ENCODE measurements around the gene MPC2. TPM values are rescaled to one million over a fixed set of nuclear protein-coding genes. Genes with fewer than 3 reads are reported as not detected.

The MPC2 gene
- 44.7 and 68.2 TPM in 2 replicates for total RNA-seq (2014; rRNA removed; shearing (Covaris generic); ENCODE audit: low replicate concordance)

- Histone ChIP-seq H3K4me1 (ENCODE audit: low read length) (peaks cover 32% of the 10 kb centered on the region), H3K9me2 (replicated peaks; ENCODE audit: insufficient read depth, low read length) (no peaks in the 10 kb centered on the region), H3K9ac (ENCODE audit: low read length) (peak within 1 kb of the TSS; percentile 83), H3K9me3 (ENCODE audit: low read length) (no peaks in the 10 kb centered on the region), H3K4me3 (ENCODE audit: low read length) (peak within 1 kb of the TSS; percentile 77), H3K4me2 (ENCODE audit: low read depth, low read length, poor library complexity, severe bottlenecking) (peak within 1 kb of the TSS; percentile 92), H3K36me3 (ENCODE audit: insufficient read depth, low read length) (peaks cover 12% of the 10 kb centered on the region), H3K27ac (ENCODE audit: low read length) (peak within 1 kb of the TSS; percentile 91), H4K20me1 (ENCODE audit: insufficient read depth, low read depth, low read length) (no peaks in the 10 kb centered on the region), H2AFZ (ENCODE audit: low read length) (peak within 1 kb of the TSS; percentile 56; the same call in 1 of the 2 replicates), H3K79me2 (ENCODE audit: low read length) (peaks cover 90% of the 10 kb centered on the region), H3K27me3 (ENCODE audit: low read length) (no peaks in the 10 kb centered on the region)
- peak; percentile 86 for DNase-seq
These were observed at the start of gene MPC2 for GRCh38 chr1:167936930-167937708. Gene MPC2, minus strand, starts transcription at chr1:167937072. Its CDS starts 1,231 bp downstream, at chr1:167935841.

GRCh38 chr1:167984886-167985489, 48.1 kb upstream of the MPC2 start:
- no peak overlapping the region for H3K9ac ChIP-seq (ENCODE audit: low read length)
- H3K79me2 ChIP-seq (ENCODE audit: low read length) = peaks cover 77% of the 10 kb centered on the region
- no peaks in the 10 kb centered on the region for H3K9me2 ChIP-seq (replicated peaks; ENCODE audit: insufficient read depth, low read length)
- no peak overlapping the region for H3K27ac ChIP-seq (ENCODE audit: low read length)
- no peak overlapping the region for H3K4me2 ChIP-seq (ENCODE audit: low read depth, low read length, poor library complexity, severe bottlenecking)
- H3K27me3 ChIP-seq (ENCODE audit: low read length) = no peaks in the 10 kb centered on the region
- H3K4me3 ChIP-seq (ENCODE audit: low read length) = no peak overlapping the region
- DNase-seq = no peak
- no peaks in the 10 kb centered on the region for H3K9me3 ChIP-seq (ENCODE audit: low read length)
- no peaks in the 10 kb centered on the region for H3K4me1 ChIP-seq (ENCODE audit: low read length)
- H3K36me3 ChIP-seq (ENCODE audit: insufficient read depth, low read length) = peaks cover 38% of the 10 kb centered on the region; the same call in 1 of the 2 replicates
- no peaks in the 10 kb centered on the region for H4K20me1 ChIP-seq (ENCODE audit: insufficient read depth, low read depth, low read length)
- no peak overlapping the region for H2AFZ ChIP-seq (ENCODE audit: low read length)

- H3K27ac ChIP-seq (ENCODE audit: low read length) = no peak overlapping the region
- no peak overlapping the region for H3K9ac ChIP-seq (ENCODE audit: low read length)
- no peaks in the 10 kb centered on the region for H3K9me2 ChIP-seq (replicated peaks; ENCODE audit: insufficient read depth, low read length)
- peaks cover 85% of the 10 kb centered on the region for H3K79me2 ChIP-seq (ENCODE audit: low read length)
- H3K9me3 ChIP-seq (ENCODE audit: low read length) = no peaks in the 10 kb centered on the region
- no peak for DNase-seq
- H2AFZ ChIP-seq (ENCODE audit: low read length) = no peak overlapping the region
- no peaks in the 10 kb centered on the region for H4K20me1 ChIP-seq (ENCODE audit: insufficient read depth, low read depth, low read length)
- H3K27me3 ChIP-seq (ENCODE audit: low read length) = no peaks in the 10 kb centered on the region
- no peaks in the 10 kb centered on the region for H3K4me1 ChIP-seq (ENCODE audit: low read length)
- H3K36me3 ChIP-seq (ENCODE audit: insufficient read depth, low read length) = peaks cover 38% of the 10 kb centered on the region; the same call in 1 of the 2 replicates
- H3K4me2 ChIP-seq (ENCODE audit: low read depth, low read length, poor library complexity, severe bottlenecking) = no peak overlapping the region
- no peak overlapping the region for H3K4me3 ChIP-seq (ENCODE audit: low read length)
These were observed 47.0 kb upstream of the MPC2 start for GRCh38 chr1:167983797-167984420.

DNA sequence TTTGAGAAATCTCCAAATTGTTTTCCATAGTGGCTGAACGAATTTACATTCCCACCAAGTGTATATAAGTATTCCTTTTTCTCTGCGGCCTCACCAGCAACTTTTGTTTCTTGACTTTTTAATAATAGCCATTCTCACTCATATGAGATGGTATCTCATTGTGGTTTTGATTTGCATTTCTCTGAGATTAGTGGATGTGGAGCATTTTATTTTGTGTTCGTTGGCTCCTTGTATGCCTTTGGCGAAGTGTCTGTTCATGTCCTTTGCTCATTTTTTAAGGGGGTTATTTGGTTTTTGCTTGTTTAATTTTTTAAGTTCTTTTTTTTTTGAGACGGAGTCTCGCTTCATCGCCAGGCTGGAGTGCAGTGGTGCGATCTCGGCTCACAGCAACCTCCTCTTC, 45.1 kb upstream of the MPC2 start:
- Histone ChIP-seq H3K79me2 (ENCODE audit: low read length) (peaks cover 96% of the 10 kb centered on the region), H3K9me2 (replicated peaks; ENCODE audit: insufficient read depth, low read length) (no peaks in the 10 kb centered on the region), H3K27ac (ENCODE audit: low read length) (no peak overlapping the region), H3K9ac (ENCODE audit: low read length) (no peak overlapping the region), H3K4me2 (ENCODE audit: low read depth, low read length, poor library complexity, severe bottlenecking) (no peak overlapping the region), H3K36me3 (ENCODE audit: insufficient read depth, low read length) (peaks cover 42% of the 10 kb centered on the region), H3K9me3 (ENCODE audit: low read length) (no peaks in the 10 kb centered on the region), H3K27me3 (ENCODE audit: low read length) (no peaks in the 10 kb centered on the region), H3K4me1 (ENCODE audit: low read length) (no peaks in the 10 kb centered on the region), H2AFZ (ENCODE audit: low read length) (no peak overlapping the region), H3K4me3 (ENCODE audit: low read length) (no peak overlapping the region), H4K20me1 (ENCODE audit: insufficient read depth, low read depth, low read length) (no peaks in the 10 kb centered on the region)
- DNase-seq = no peak

DNA sequence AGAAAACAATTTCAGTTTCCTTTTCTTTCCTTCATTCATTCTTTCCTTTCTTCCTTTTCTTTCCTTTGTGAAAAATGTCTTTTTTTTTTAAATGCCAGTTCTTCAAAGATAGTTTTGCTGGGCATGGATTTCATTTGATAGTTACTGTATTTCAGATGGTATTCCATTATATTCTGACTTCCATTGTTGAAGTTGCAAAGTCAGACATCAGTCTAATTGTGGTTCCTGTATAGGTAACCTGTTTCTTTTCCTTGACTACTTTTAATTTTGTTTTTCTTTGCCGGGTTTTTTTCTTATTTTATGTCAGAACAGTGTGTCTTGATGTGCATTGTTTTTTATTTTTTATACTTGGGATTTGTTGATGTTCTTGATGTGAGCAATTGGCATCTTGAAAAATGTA, 40.4 kb upstream of the MPC2 start:
- no peak overlapping the region for H2AFZ ChIP-seq (ENCODE audit: low read length)
- no peaks in the 10 kb centered on the region for H4K20me1 ChIP-seq (ENCODE audit: insufficient read depth, low read depth, low read length)
- DNase-seq = no peak
- no peak overlapping the region for H3K4me3 ChIP-seq (ENCODE audit: low read length)
- H3K9me2 ChIP-seq (replicated peaks; ENCODE audit: insufficient read depth, low read length) = no peaks in the 10 kb centered on the region
- no peaks in the 10 kb centered on the region for H3K9me3 ChIP-seq (ENCODE audit: low read length)
- no peak overlapping the region for H3K4me2 ChIP-seq (ENCODE audit: low read depth, low read length, poor library complexity, severe bottlenecking)
- H3K27me3 ChIP-seq (ENCODE audit: low read length) = no peaks in the 10 kb centered on the region
- H3K27ac ChIP-seq (ENCODE audit: low read length) = no peak overlapping the region
- H3K79me2 ChIP-seq (ENCODE audit: low read length) = peaks cover 95% of the 10 kb centered on the region
- peaks cover 13% of the 10 kb centered on the region for H3K4me1 ChIP-seq (ENCODE audit: low read length)
- H3K36me3 ChIP-seq (ENCODE audit: insufficient read depth, low read length) = peaks cover 49% of the 10 kb centered on the region
- no peak overlapping the region for H3K9ac ChIP-seq (ENCODE audit: low read length)

DNA sequence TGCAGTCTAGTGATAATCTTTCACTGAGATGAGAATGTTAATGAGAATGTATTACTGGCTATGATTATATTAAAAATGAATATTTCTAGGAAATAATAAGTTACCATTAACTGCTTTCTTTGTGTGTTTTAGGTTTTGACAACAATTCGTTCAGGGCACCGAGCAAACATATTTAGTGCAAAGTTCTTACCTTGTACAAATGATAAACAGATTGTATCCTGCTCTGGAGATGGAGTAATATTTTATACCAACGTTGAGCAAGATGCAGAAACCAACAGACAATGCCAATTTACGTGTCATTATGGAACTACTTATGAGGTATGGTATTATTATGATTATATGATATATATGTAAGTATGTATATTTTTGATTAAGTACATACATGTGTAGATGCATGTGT, 37.8 kb upstream of the MPC2 start:
- Histone ChIP-seq H3K27ac (ENCODE audit: low read length) (no peak overlapping the region), H3K79me2 (ENCODE audit: low read length) (peaks cover 90% of the 10 kb centered on the region), H3K4me3 (ENCODE audit: low read length) (no peak overlapping the region), H3K4me1 (ENCODE audit: low read length) (peaks cover 13% of the 10 kb centered on the region), H3K4me2 (ENCODE audit: low read depth, low read length, poor library complexity, severe bottlenecking) (no peak overlapping the region), H2AFZ (ENCODE audit: low read length) (no peak overlapping the region), H3K36me3 (ENCODE audit: insufficient read depth, low read length) (peaks cover 45% of the 10 kb centered on the region), H3K9me3 (ENCODE audit: low read length) (no peaks in the 10 kb centered on the region), H3K27me3 (ENCODE audit: low read length) (no peaks in the 10 kb centered on the region), H4K20me1 (ENCODE audit: insufficient read depth, low read depth, low read length) (no peaks in the 10 kb centered on the region), H3K9me2 (replicated peaks; ENCODE audit: insufficient read depth, low read length) (no peaks in the 10 kb centered on the region), H3K9ac (ENCODE audit: low read length) (no peak overlapping the region)
- DNase-seq = no peak

DNA sequence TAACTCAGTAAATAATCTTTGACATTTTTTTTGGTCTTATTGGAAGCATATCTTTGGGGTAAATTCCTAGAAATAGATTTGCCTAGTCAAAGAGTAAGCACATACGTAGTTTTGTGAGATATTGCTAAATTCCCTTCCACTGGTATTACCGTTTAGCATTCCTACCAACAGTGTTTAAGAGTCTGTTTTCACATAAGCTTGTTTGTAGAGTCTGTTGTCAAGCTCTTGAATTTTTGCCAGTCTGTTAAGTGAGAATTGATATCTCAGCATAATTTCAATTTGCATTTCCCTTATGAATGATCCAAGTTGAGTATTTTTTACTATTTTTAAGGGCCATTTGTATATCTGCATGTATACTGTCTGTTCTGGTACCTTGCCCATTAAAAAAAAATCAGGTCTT, 37.0 kb upstream of the MPC2 start:
- H3K4me3 ChIP-seq (ENCODE audit: low read length) = no peak overlapping the region
- no peak overlapping the region for H3K9ac ChIP-seq (ENCODE audit: low read length)
- H3K9me3 ChIP-seq (ENCODE audit: low read length) = no peaks in the 10 kb centered on the region
- peaks cover 49% of the 10 kb centered on the region for H3K36me3 ChIP-seq (ENCODE audit: insufficient read depth, low read length)
- H3K9me2 ChIP-seq (replicated peaks; ENCODE audit: insufficient read depth, low read length) = no peaks in the 10 kb centered on the region
- H3K4me2 ChIP-seq (ENCODE audit: low read depth, low read length, poor library complexity, severe bottlenecking) = no peak overlapping the region
- H2AFZ ChIP-seq (ENCODE audit: low read length) = no peak overlapping the region
- H3K79me2 ChIP-seq (ENCODE audit: low read length) = peaks cover 88% of the 10 kb centered on the region
- H3K27me3 ChIP-seq (ENCODE audit: low read length) = no peaks in the 10 kb centered on the region
- H3K4me1 ChIP-seq (ENCODE audit: low read length) = peaks cover 13% of the 10 kb centered on the region
- H4K20me1 ChIP-seq (ENCODE audit: insufficient read depth, low read depth, low read length) = no peaks in the 10 kb centered on the region
- no peak overlapping the region for H3K27ac ChIP-seq (ENCODE audit: low read length)
- DNase-seq = no peak

- Histone ChIP-seq H3K79me2 (ENCODE audit: low read length) (peaks cover 79% of the 10 kb centered on the region), H4K20me1 (ENCODE audit: insufficient read depth, low read depth, low read length) (no peaks in the 10 kb centered on the region), H3K36me3 (ENCODE audit: insufficient read depth, low read length) (peaks cover 32% of the 10 kb centered on the region), H3K4me1 (ENCODE audit: low read length) (peaks cover 8% of the 10 kb centered on the region), H3K9me2 (replicated peaks; ENCODE audit: insufficient read depth, low read length) (no peaks in the 10 kb centered on the region), H2AFZ (ENCODE audit: low read length) (no peak overlapping the region), H3K4me3 (ENCODE audit: low read length) (no peak overlapping the region), H3K27ac (ENCODE audit: low read length) (no peak overlapping the region), H3K9ac (ENCODE audit: low read length) (no peak overlapping the region), H3K9me3 (ENCODE audit: low read length) (no peaks in the 10 kb centered on the region), H3K4me2 (ENCODE audit: low read depth, low read length, poor library complexity, severe bottlenecking) (no peak overlapping the region), H3K27me3 (ENCODE audit: low read length) (no peaks in the 10 kb centered on the region)
- no peak for DNase-seq
These were observed 31.7 kb upstream of the MPC2 start for GRCh38 chr1:167968569-167968968.
